Upper lobe of left lung (tissue), 6 donors: ENCODE data around the gene LMTK2. TPM values are rescaled to one million over a fixed set of nuclear protein-coding genes. Genes with fewer than 3 reads are reported as not detected.

Experiments used
- ATAC-seq, 2 donors: fragments of 200-7000 bp; cut with Tn5 transposase; one replicate each; pipeline ENCODE4 v1.9.1; 2022; ENCODE audit warnings: mild to moderate bottlenecking in 2 of 2, moderate library complexity in 2 of 2; ENCODE audit not compliant: low FRiP score in 2 of 2
- DNase-seq, 2 donors: peaks; one replicate each; pipeline ENCODE4 v3.0.0-alpha.2; 2019 to 2020
- H3K27ac ChIP-seq, 4 donors: fragments of 200-600 bp; sonication (generic); one replicate each; pipeline ENCODE4 v1.5.1; 2016 to 2019
- H3K27me3 ChIP-seq, 4 donors: fragments of 200-600 bp; sonication (generic); one replicate each; pipeline ENCODE4 v1.5.1; 2017 to 2019
- H3K36me3 ChIP-seq, 4 donors: fragments of 200-600 bp; sonication (generic); one replicate each; pipeline ENCODE4 v1.5.1; 2016 to 2019
- H3K4me1 ChIP-seq, 4 donors: fragments of 200-600 bp; sonication (generic); one replicate each; pipeline ENCODE4 v1.5.1; 2018 to 2019
- H3K4me3 ChIP-seq, 4 donors: fragments of 200-600 bp; sonication (generic); one replicate each; pipeline ENCODE4 v1.5.1; 2017 to 2019; ENCODE audit warnings: mild to moderate bottlenecking in 2 of 4, moderate library complexity in 1 of 4
- H3K9me3 ChIP-seq, 4 donors: fragments of 200-600 bp; sonication (generic); one replicate each; pipeline ENCODE4 v1.5.1; 2018 to 2019
- CTCF ChIP-seq, 6 experiments: fragments of 450-650 bp in 4 of 6; fragments of 200-600 bp in 2 of 6; sonication (generic) in 2 of 6; IDR thresholded peaks; one replicate each; pipeline ENCODE4 v1.5.1; 2016 to 2019; ENCODE audit warnings: antibody characterized with exemption in 6 of 6
- EP300 ChIP-seq, 4 donors: sonication (generic); formaldehyde crosslinking; IDR thresholded peaks; one replicate each; pipeline ENCODE4 v1.5.1; 2017; ENCODE audit warnings: antibody characterized with exemption in 4 of 4, control low read depth in 2 of 4
- POLR2A ChIP-seq, 4 donors: fragments of 450-650 bp; IDR thresholded peaks; one replicate each; pipeline ENCODE4 v1.5.1; 2016 to 2017; ENCODE audit warnings: antibody characterized with exemption in 4 of 4, mild to moderate bottlenecking in 2 of 4
- POLR2AphosphoS5 ChIP-seq, 2 donors: sonication (generic); formaldehyde crosslinking; IDR thresholded peaks; one replicate each; pipeline ENCODE4 v1.5.1; 2017; ENCODE audit warnings: antibody characterized with exemption in 2 of 2
- WGBS, 2 donors: methylation state at CpG; one replicate each; pipeline ENCODE4 v1.1.5; 2017 to 2018; 5-methylcytosine and 5-hydroxymethylcytosine counted together
- total RNA-seq, 6 donors: library from RNA; depleted of rRNA in 4 of 6; stranded (reverse); fragments of >200 nt in 4 of 6; gene quantifications; one replicate each; pipeline versions ENCODE4 v1.1.0 to v1.2.1, GENCODE V29; 2016 to 2021
- donor health status: DM: no; HTN: no; CAD: no; lungs with moderate emphysema.
- donor health status: DM: no; HTN: yes; CAD: no; lungs with severe emphysema.

LMTK2 gene
- total RNA-seq, 6 donors from 2014 or later, result 27.6 to 65.8 (median 37.5) TPM

GRCh38 chr7:98257701-98258100 lies 151.0 kb downstream of the LMTK2 start:
- Histone ChIP-seq H3K4me1 (peaks cover 9 to 11% (median 11%) of the 10 kb centered on the region in 4 donors), H3K4me3 (no peak overlapping the region), H3K9me3 (no peaks in the 10 kb centered on the region), H3K36me3 (peaks cover 0 to 28% (median 13%) of the 10 kb centered on the region in 4 donors), H3K27ac (no peak overlapping the region), H3K27me3 (no peaks in the 10 kb centered on the region)
- no peak for TF ChIP-seq POLR2AphosphoS5 (IDR thresholded peaks at IDR 0.05)
- no peak for TF ChIP-seq POLR2A (IDR thresholded peaks at IDR 0.05)
- no peak for TF ChIP-seq CTCF (IDR thresholded peaks at IDR 0.05)
- no peak for TF ChIP-seq EP300 (IDR thresholded peaks at IDR 0.05)
- no peak for ATAC-seq
- WGBS, 2 donors, result 84 to 88% methylated on average over 6 of the region's 6 CpGs
- DNase-seq, result no peak

Other genes starting within 250 kb of the LMTK2 start
- gene ASNS, start 234.5 kb upstream of the LMTK2 start, total RNA-seq, result 10 to 100 TPM in 4 of 6 donors, 1 to 10 TPM in 2; 7.3 to 51.7 (median 10.4) TPM
- gene OCM2, start 116.7 kb upstream of the LMTK2 start, total RNA-seq, result not detected
- gene BHLHA15, start 104.6 kb downstream of the LMTK2 start, total RNA-seq, result 10 to 100 TPM in 1 of 6 donors, 1 to 10 TPM in 4, not detected in 1; 2.4 to 20.1 (median 3.5) TPM
- 100 to 1,000 TPM in 1 of 6 donors, 10 to 100 TPM in 5; 16.6 to 101 (median 55.0) TPM for gene TECPR1, start 145.4 kb downstream of the LMTK2 start, total RNA-seq
- gene BRI3, start 174.8 kb downstream of the LMTK2 start, total RNA-seq, result 100 to 1,000 TPM; 113 to 703 (median 143) TPM